GM20000 (cell line): ENCODE data around the gene CEP295NL.

Experiments
- DNase-seq: peaks from one replicate; pipeline ENCODE4 v3.0.0; 2012; ENCODE audit warnings: low spot score
- CTCF ChIP-seq: IDR thresholded peaks from 2 replicates; pipeline ENCODE4 v1.5.1; 2012; ENCODE audit warnings: mild to moderate bottlenecking, control low read depth; ENCODE audit errors: extremely low read depth, missing control alignments

CEP295NL gene

GRCh38 chr17:78899361-78900260, 3.4 kb downstream of the CEP295NL start:
- no peak for DNase-seq
- TF ChIP-seq CTCF: no peak

DNA sequence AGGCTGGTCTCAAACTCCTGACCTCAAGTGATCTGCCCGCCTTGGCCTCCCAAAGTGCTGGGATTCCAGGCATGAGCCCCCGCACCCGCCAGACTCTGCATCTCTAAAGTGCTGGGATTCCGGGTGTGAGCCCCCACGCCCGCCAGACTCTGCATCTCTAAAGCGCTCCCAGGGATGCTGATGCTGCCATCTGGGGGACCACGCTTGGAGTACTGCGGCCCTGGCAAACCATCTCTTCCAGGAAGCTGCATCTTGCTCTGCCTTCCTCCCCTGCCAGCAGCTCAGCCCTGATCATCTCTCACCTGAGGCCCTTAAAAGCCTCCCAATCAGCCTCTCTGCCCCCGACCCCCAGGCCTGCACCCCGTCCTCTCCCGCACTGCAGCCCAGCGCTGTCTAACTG, 4.1 kb downstream of the CEP295NL start:
- no peak for DNase-seq
- TF ChIP-seq CTCF: no peak

DNA sequence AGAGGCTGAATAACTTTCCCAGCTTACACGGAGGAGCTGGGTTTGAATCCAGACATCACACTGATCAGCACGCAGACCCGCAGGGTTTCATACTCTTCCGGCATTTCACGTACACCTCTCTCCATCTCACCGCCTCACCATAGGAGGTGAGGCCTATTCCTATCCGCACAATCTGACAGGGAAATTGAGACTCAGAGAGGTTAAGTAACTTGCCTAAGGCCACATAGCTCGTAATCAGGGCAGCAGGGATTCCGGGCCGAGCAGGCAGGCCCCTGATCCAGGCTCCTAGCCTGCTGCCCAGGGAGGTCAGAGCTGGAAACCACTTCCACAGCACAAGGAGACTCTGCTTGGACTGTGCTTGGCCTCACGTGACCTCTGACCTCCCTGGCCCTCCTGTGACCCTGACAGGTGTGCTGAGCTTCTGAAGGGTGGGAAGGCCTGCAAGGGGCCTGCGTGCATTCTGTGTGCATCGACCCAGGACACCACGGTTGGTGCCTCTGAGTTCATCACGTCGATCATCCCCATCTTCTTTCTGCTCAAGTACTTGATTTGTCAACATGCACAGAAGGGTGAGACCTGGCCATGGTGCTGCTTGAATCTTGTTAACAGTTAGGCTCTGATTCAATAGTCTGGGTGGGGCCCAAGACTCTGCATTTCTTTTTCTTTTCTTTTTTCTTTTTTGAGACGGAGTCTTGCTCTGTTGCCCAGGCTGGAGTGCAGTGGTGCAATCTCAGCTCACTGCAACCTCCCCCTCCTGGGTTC, 4.7 kb downstream of the CEP295NL start:
- no peak for DNase-seq
- TF ChIP-seq CTCF: no peak

DNA sequence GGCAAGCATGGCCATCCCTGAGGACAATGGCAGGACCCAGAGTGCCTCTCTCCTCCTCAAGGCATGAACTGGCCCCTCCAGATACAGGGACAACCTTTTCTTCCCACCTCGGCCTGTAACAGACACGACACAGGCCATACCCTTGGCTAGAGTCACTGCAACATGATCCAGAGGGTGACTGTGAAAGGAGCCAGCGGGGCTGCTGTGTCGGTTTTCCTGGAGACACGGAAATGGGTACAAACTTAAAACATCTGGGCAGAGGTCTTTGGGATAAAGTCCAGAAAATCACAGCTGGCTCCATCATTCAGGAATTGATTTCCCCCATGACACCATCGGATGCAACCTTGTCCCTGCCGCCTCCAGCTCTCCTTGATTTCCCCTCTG, 5.3 kb downstream of the CEP295NL start:
- no peak for TF ChIP-seq CTCF
- no peak for DNase-seq

DNA sequence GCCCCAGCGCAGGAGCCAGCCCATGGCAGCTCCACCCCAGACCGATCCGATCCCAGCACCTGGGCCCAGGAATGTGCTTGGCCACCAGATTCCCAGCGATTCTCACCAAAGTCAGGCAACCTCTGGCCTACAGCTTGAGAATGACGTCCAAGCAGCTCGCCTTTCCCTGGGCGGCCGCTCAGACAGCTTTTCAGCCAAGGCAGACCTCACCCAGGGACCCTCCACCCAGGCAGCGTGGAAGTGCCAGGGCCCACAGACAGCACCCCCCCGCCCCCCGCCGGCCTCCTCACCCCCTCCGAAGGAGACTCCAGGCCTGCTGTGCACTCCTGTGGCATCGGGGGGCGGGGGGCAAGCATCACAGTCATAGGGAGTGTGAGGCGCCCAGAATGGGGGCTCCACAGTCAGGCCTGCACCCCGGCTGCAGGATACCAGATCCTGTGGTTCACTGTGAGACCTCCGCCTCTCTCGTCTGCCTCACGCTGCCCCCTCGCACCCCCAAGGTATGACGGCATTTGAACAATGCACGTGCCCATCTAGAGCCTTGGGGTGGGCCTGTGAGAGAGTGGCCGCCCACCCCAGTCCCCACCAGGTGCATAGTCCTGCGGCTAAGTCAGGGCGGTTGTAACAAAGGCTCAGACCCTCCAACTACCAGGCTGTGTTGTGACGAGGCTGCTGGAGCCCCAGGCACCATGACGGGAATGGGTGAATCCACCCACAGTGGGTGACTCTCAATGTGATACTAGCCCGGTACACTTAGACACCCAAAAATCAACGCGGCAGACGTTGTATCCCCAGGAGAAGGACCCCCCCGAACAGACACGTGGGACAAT, 6.0 kb downstream of the CEP295NL start:
- no peak for TF ChIP-seq CTCF
- no peak for DNase-seq

- no peak for TF ChIP-seq CTCF
- no peak for DNase-seq
Observed at GRCh38 chr17:78896091-78896833, 6.7 kb downstream of the CEP295NL start.
